ENCODE measurements around the gene GALE.

DNA sequence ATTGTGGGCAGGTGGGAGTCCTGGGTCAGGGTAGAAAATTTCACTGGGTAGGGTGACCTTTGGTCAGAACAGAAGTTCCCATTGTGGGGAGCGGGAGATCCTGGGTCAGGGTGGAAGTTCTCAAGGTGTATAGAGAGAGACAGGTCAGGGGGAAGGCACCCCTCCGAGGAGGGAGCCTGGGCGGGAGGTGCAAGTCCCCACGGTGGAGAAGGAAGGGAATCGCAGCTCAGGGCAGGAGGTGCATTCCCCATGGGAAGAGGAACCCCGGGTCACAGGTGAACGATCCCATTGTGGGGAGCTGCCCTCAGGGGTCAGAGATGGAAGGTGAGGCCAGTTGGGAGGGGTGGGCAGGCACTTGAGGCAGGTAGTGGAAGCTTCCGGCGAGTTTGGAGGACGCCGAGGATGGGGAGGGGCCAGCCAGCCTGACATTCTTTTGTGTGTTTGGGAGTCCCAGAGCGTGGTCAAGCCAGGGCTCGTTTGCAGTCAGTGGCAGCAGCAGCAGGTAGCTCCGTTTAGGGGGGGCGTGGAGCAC is 9.0 kb downstream of the GALE start:
- TF ChIP-seq, protein P1, sequence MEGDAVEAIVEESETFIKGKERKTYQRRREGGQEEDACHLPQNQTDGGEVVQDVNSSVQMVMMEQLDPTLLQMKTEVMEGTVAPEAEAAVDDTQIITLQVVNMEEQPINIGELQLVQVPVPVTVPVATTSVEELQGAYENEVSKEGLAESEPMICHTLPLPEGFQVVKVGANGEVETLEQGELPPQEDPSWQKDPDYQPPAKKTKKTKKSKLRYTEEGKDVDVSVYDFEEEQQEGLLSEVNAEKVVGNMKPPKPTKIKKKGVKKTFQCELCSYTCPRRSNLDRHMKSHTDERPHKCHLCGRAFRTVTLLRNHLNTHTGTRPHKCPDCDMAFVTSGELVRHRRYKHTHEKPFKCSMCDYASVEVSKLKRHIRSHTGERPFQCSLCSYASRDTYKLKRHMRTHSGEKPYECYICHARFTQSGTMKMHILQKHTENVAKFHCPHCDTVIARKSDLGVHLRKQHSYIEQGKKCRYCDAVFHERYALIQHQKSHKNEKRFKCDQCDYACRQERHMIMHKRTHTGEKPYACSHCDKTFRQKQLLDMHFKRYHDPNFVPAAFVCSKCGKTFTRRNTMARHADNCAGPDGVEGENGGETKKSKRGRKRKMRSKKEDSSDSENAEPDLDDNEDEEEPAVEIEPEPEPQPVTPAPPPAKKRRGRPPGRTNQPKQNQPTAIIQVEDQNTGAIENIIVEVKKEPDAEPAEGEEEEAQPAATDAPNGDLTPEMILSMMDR (conservative IDR thresholded peaks at IDR 0.05 in 1 of 2, IDR thresholded peaks at IDR 0.05 in 1 of 2; ENCODE audit: low read depth in 1 of 2, low read length in 2 of 2): no peak
- no peak for TF ChIP-seq EZH2 (IDR thresholded peaks at IDR 0.05; ENCODE audit: low read length, missing control alignments)
